Keratinocyte (primary cell): ENCODE measurements around the gene SSMEM1.
"Not testable (repeated sequence)": the region's sequence is repeated elsewhere in the genome, so short reads cannot be mapped to it uniquely, and the experiment has no call there.

Source experiments
- EZH2 ChIP-seq: IDR thresholded peaks from one replicate; pipeline ENCODE4 v1.6.1; 2012; ENCODE audit warnings: inconsistent platforms, mild to moderate bottlenecking, low read length, moderate library complexity
- TF ChIP-seq, protein P1 (sequence below), 3 experiments: IDR thresholded peaks in 1 of 3; conservative IDR thresholded peaks in 1 of 3; optimal IDR thresholded peaks in 1 of 3; 2 replicates in 2 of 3; 3 replicates in 1 of 3; pipeline versions ENCODE3 to v1.5.1; 2011; ENCODE audit warnings: low read length in 3 of 3, mild to moderate bottlenecking in 3 of 3, moderate library complexity in 2 of 3, control low read depth in 1 of 3, inconsistent platforms in 1 of 3; ENCODE audit not compliant: insufficient read depth in 2 of 3; ENCODE audit errors: extremely low read depth in 1 of 3

- TF ChIP-seq EZH2: not testable (repeated sequence)
- TF ChIP-seq, protein P1, sequence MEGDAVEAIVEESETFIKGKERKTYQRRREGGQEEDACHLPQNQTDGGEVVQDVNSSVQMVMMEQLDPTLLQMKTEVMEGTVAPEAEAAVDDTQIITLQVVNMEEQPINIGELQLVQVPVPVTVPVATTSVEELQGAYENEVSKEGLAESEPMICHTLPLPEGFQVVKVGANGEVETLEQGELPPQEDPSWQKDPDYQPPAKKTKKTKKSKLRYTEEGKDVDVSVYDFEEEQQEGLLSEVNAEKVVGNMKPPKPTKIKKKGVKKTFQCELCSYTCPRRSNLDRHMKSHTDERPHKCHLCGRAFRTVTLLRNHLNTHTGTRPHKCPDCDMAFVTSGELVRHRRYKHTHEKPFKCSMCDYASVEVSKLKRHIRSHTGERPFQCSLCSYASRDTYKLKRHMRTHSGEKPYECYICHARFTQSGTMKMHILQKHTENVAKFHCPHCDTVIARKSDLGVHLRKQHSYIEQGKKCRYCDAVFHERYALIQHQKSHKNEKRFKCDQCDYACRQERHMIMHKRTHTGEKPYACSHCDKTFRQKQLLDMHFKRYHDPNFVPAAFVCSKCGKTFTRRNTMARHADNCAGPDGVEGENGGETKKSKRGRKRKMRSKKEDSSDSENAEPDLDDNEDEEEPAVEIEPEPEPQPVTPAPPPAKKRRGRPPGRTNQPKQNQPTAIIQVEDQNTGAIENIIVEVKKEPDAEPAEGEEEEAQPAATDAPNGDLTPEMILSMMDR (optimal IDR thresholded peaks at IDR 0.05 in 1 of 3, IDR thresholded peaks at IDR 0.05 in 1 of 3, conservative IDR thresholded peaks at IDR 0.05 in 1 of 3; ENCODE audit: extremely low read depth in 1 of 3, insufficient read depth in 2 of 3, low read length in 3 of 3): not testable (repeated sequence)
Measured at GRCh38 chr7:130229981-130230380, 22.3 kb downstream of the SSMEM1 start.
